Suprapubic skin (tissue), 3 donors: ENCODE results near the gene SLC66A2.

ENCODE experiments used
- EP300 ChIP-seq: sonication (generic); formaldehyde crosslinking; IDR thresholded peaks from one replicate; pipeline ENCODE4 v1.6.1; 2017; ENCODE audit warnings: antibody characterized with exemption
- POLR2A ChIP-seq, 2 donors: fragments of 450-650 bp; IDR thresholded peaks; one replicate each; pipeline ENCODE4 v1.6.1; 2017; ENCODE audit warnings: antibody characterized with exemption in 2 of 2, mild to moderate bottlenecking in 2 of 2, moderate library complexity in 2 of 2
- TF ChIP-seq, protein P1 (sequence below), 2 donors: fragments of 200-600 bp in 1 of 2; fragments of 450-650 bp in 1 of 2; sonication (generic) in 1 of 2; IDR thresholded peaks; one replicate each; pipeline ENCODE4 v1.5.1; 2016 to 2019; ENCODE audit warnings: antibody characterized with exemption in 2 of 2, mild to moderate bottlenecking in 1 of 2, moderate library complexity in 1 of 2

DNA sequence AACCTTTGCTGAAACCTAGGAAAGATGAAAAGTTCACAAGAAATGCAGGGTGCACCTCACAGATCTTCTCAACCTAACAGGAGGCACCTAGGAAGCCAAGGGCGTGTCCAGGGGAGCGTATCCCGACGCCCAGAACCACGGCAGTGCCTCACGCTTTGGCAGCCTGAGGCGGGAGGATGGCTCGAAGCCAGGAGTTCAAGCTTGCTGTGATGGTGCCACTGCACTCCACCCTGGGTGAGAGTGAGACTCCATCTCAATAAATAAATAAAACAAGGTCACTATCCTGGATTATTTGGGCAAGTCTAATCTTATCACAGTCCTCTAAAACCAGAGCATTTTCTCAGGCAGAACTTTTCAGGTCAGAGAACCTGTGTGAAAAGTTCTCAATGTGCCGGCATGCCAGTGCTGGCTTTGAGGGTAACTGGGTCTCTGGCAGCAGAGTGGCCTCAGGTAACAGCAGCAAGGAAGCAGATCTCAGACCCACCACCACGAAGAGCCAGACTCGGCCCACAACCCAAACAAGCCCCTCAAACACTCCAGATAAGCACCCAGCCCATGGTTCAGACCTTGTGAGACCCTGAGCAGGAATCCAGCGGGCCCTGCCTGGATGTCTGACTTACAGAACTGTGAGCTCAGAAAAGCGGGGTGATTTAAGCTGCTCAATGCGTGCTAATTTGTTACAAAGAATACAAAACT lies 24.7 kb upstream of the SLC66A2 start:
- TF ChIP-seq, protein P1, sequence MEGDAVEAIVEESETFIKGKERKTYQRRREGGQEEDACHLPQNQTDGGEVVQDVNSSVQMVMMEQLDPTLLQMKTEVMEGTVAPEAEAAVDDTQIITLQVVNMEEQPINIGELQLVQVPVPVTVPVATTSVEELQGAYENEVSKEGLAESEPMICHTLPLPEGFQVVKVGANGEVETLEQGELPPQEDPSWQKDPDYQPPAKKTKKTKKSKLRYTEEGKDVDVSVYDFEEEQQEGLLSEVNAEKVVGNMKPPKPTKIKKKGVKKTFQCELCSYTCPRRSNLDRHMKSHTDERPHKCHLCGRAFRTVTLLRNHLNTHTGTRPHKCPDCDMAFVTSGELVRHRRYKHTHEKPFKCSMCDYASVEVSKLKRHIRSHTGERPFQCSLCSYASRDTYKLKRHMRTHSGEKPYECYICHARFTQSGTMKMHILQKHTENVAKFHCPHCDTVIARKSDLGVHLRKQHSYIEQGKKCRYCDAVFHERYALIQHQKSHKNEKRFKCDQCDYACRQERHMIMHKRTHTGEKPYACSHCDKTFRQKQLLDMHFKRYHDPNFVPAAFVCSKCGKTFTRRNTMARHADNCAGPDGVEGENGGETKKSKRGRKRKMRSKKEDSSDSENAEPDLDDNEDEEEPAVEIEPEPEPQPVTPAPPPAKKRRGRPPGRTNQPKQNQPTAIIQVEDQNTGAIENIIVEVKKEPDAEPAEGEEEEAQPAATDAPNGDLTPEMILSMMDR (IDR thresholded peaks at IDR 0.05), result no peak
- TF ChIP-seq EP300 (no peak), POLR2A (IDR thresholded peaks at IDR 0.05) (no peak)
